ENCODE data around the gene DPH7.
"Not testable (repeated sequence)": the region's sequence is repeated elsewhere in the genome, so short reads cannot be mapped to it uniquely, and the experiment has no call there.

Gene DPH7

GRCh38 chr9:137542486-137542885 is 36.2 kb downstream of the DPH7 start:
- peaks cover 16% of the 10 kb centered on the region for H3K4me1 ChIP-seq (ENCODE audit: control insufficient read depth, insufficient read depth, low read length)
- H3K36me3 ChIP-seq (ENCODE audit: insufficient read depth, low read length), result no peaks in the 10 kb centered on the region
- no peak overlapping the region for H3K4me3 ChIP-seq (ENCODE audit: low read length)
- no peak overlapping the region for H3K4me2 ChIP-seq (ENCODE audit: low read length)
- H3K27me3 ChIP-seq (ENCODE audit: control insufficient read depth, insufficient read depth, low read length), result no peaks in the 10 kb centered on the region
- H3K9ac ChIP-seq (ENCODE audit: low read depth, low read length), result no peak overlapping the region
- H3K9me3 ChIP-seq (replicated peaks; ENCODE audit: low read length), result no peaks in the 10 kb centered on the region

GRCh38 chr9:137540536-137540935 is 38.2 kb downstream of the DPH7 start:
- Histone ChIP-seq H3K27me3 (ENCODE audit: control insufficient read depth, insufficient read depth, low read length) (no peaks in the 10 kb centered on the region), H3K9me3 (replicated peaks; ENCODE audit: low read length) (no peaks in the 10 kb centered on the region), H3K4me1 (ENCODE audit: control insufficient read depth, insufficient read depth, low read length) (peaks cover 16% of the 10 kb centered on the region), H3K4me3 (ENCODE audit: low read length) (no peak overlapping the region), H3K36me3 (ENCODE audit: insufficient read depth, low read length) (no peaks in the 10 kb centered on the region), H3K9ac (ENCODE audit: low read depth, low read length) (no peak overlapping the region), H3K4me2 (ENCODE audit: low read length) (no peak overlapping the region)

- H3K9me3 ChIP-seq (replicated peaks; ENCODE audit: low read length), result no peaks in the 10 kb centered on the region
- H3K4me1 ChIP-seq (ENCODE audit: control insufficient read depth, insufficient read depth, low read length), result peaks cover 2% of the 10 kb centered on the region
- H3K36me3 ChIP-seq (ENCODE audit: insufficient read depth, low read length), result no peaks in the 10 kb centered on the region
- no peak overlapping the region for H3K9ac ChIP-seq (ENCODE audit: low read depth, low read length)
- no peaks in the 10 kb centered on the region for H3K27me3 ChIP-seq (ENCODE audit: control insufficient read depth, insufficient read depth, low read length)
- no peak overlapping the region for H3K4me2 ChIP-seq (ENCODE audit: low read length)
- no peak overlapping the region for H3K4me3 ChIP-seq (ENCODE audit: low read length)
These were observed 40.7 kb downstream of the DPH7 start for GRCh38 chr9:137538058-137538457.

GRCh38 chr9:137536594-137537131 is 42.1 kb downstream of the DPH7 start:
- not testable (repeated sequence) for H3K27me3 ChIP-seq (ENCODE audit: control insufficient read depth, insufficient read depth, low read length); H3K9ac ChIP-seq (ENCODE audit: low read depth, low read length); H3K4me2 ChIP-seq (ENCODE audit: low read length); H3K4me3 ChIP-seq (ENCODE audit: low read length); H3K9me3 ChIP-seq (replicated peaks; ENCODE audit: low read length); H3K36me3 ChIP-seq (ENCODE audit: insufficient read depth, low read length); H3K4me1 ChIP-seq (ENCODE audit: control insufficient read depth, insufficient read depth, low read length)

- no peak overlapping the region for H3K4me2 ChIP-seq (ENCODE audit: low read length)
- H3K9ac ChIP-seq (ENCODE audit: low read depth, low read length), result no peak overlapping the region
- H3K9me3 ChIP-seq (replicated peaks; ENCODE audit: low read length), result no peaks in the 10 kb centered on the region
- no peaks in the 10 kb centered on the region for H3K36me3 ChIP-seq (ENCODE audit: insufficient read depth, low read length)
- peaks cover 15% of the 10 kb centered on the region for H3K4me1 ChIP-seq (ENCODE audit: control insufficient read depth, insufficient read depth, low read length)
- H3K4me3 ChIP-seq (ENCODE audit: low read length), result no peak overlapping the region
- peaks cover 4% of the 10 kb centered on the region for H3K27me3 ChIP-seq (ENCODE audit: control insufficient read depth, insufficient read depth, low read length)
These were observed 43.7 kb downstream of the DPH7 start for GRCh38 chr9:137535120-137535428.

GRCh38 chr9:137534256-137535119 is 44.2 kb downstream of the DPH7 start:
- Histone ChIP-seq H3K4me2 (ENCODE audit: low read length) (no peak overlapping the region), H3K4me3 (ENCODE audit: low read length) (no peak overlapping the region), H3K36me3 (ENCODE audit: insufficient read depth, low read length) (no peaks in the 10 kb centered on the region), H3K9me3 (replicated peaks; ENCODE audit: low read length) (no peaks in the 10 kb centered on the region), H3K9ac (ENCODE audit: low read depth, low read length) (no peak overlapping the region), H3K4me1 (ENCODE audit: control insufficient read depth, insufficient read depth, low read length) (peaks cover 15% of the 10 kb centered on the region), H3K27me3 (ENCODE audit: control insufficient read depth, insufficient read depth, low read length) (peaks cover 4% of the 10 kb centered on the region)

GRCh38 chr9:137532891-137533468 is 45.7 kb downstream of the DPH7 start:
- not testable (repeated sequence) for H3K4me3 ChIP-seq (ENCODE audit: low read length); H3K36me3 ChIP-seq (ENCODE audit: insufficient read depth, low read length); H3K9ac ChIP-seq (ENCODE audit: low read depth, low read length); H3K9me3 ChIP-seq (replicated peaks; ENCODE audit: low read length); H3K27me3 ChIP-seq (ENCODE audit: control insufficient read depth, insufficient read depth, low read length); H3K4me2 ChIP-seq (ENCODE audit: low read length)
- H3K4me1 ChIP-seq (ENCODE audit: control insufficient read depth, insufficient read depth, low read length), result peaks cover 15% of the 10 kb centered on the region

GRCh38 chr9:137531099-137531765 is 47.5 kb downstream of the DPH7 start:
- H3K4me1 ChIP-seq (ENCODE audit: control insufficient read depth, insufficient read depth, low read length), result peaks cover 15% of the 10 kb centered on the region
- H3K36me3 ChIP-seq (ENCODE audit: insufficient read depth, low read length), result no peaks in the 10 kb centered on the region
- H3K9me3 ChIP-seq (replicated peaks; ENCODE audit: low read length), result no peaks in the 10 kb centered on the region
- H3K4me3 ChIP-seq (ENCODE audit: low read length), result no peak overlapping the region
- no peak overlapping the region for H3K4me2 ChIP-seq (ENCODE audit: low read length)
- H3K27me3 ChIP-seq (ENCODE audit: control insufficient read depth, insufficient read depth, low read length), result peaks cover 4% of the 10 kb centered on the region
- H3K9ac ChIP-seq (ENCODE audit: low read depth, low read length), result peak overlapping the region; percentile 9

GRCh38 chr9:137530331-137530730 is 48.4 kb downstream of the DPH7 start:
- H3K4me1 ChIP-seq (ENCODE audit: control insufficient read depth, insufficient read depth, low read length), result peaks cover 15% of the 10 kb centered on the region
- peaks cover 4% of the 10 kb centered on the region for H3K27me3 ChIP-seq (ENCODE audit: control insufficient read depth, insufficient read depth, low read length)
- no peak overlapping the region for H3K4me3 ChIP-seq (ENCODE audit: low read length)
- H3K4me2 ChIP-seq (ENCODE audit: low read length), result no peak overlapping the region
- H3K9ac ChIP-seq (ENCODE audit: low read depth, low read length), result no peak overlapping the region
- no peaks in the 10 kb centered on the region for H3K36me3 ChIP-seq (ENCODE audit: insufficient read depth, low read length)
- H3K9me3 ChIP-seq (replicated peaks; ENCODE audit: low read length), result no peaks in the 10 kb centered on the region

- Histone ChIP-seq H3K4me1 (ENCODE audit: control insufficient read depth, insufficient read depth, low read length) (no peaks in the 10 kb centered on the region), H3K9ac (ENCODE audit: low read depth, low read length) (no peak overlapping the region), H3K4me2 (ENCODE audit: low read length) (no peak overlapping the region), H3K27me3 (ENCODE audit: control insufficient read depth, insufficient read depth, low read length) (no peaks in the 10 kb centered on the region), H3K9me3 (replicated peaks; ENCODE audit: low read length) (no peaks in the 10 kb centered on the region), H3K4me3 (ENCODE audit: low read length) (no peak overlapping the region), H3K36me3 (ENCODE audit: insufficient read depth, low read length) (no peaks in the 10 kb centered on the region)
These were observed 53.8 kb downstream of the DPH7 start for GRCh38 chr9:137524981-137525317.

GRCh38 chr9:137524161-137524980 is 54.4 kb downstream of the DPH7 start:
- no peak overlapping the region for H3K9ac ChIP-seq (ENCODE audit: low read depth, low read length)
- H3K36me3 ChIP-seq (ENCODE audit: insufficient read depth, low read length), result no peaks in the 10 kb centered on the region
- no peak overlapping the region for H3K4me3 ChIP-seq (ENCODE audit: low read length)
- H3K9me3 ChIP-seq (replicated peaks; ENCODE audit: low read length), result no peaks in the 10 kb centered on the region
- H3K4me2 ChIP-seq (ENCODE audit: low read length), result no peak overlapping the region
- no peaks in the 10 kb centered on the region for H3K27me3 ChIP-seq (ENCODE audit: control insufficient read depth, insufficient read depth, low read length)
- no peaks in the 10 kb centered on the region for H3K4me1 ChIP-seq (ENCODE audit: control insufficient read depth, insufficient read depth, low read length)
